Lower lobe of right lung (tissue), 2 donors: ENCODE measurements around the gene E2F7. TPM values are rescaled to one million over a fixed set of nuclear protein-coding genes. Genes with fewer than 3 reads are reported as not detected.

Source experiments
- ATAC-seq, 2 donors: fragments of 200-7000 bp; cut with Tn5 transposase; one replicate each; pipeline ENCODE4 v1.9.1; 2020 to 2022; ENCODE audit warnings: mild to moderate bottlenecking in 2 of 2, moderate library complexity in 2 of 2
- DNase-seq: peaks from one replicate; pipeline ENCODE4 v3.0.0-alpha.2; 2020
- H3K27ac ChIP-seq: fragments of 200-600 bp; one replicate; pipeline ENCODE4 v1.8.0; 2022
- H3K27me3 ChIP-seq: fragments of 200-600 bp; one replicate; pipeline ENCODE4 v1.8.0; 2022; ENCODE audit warnings: low read depth
- H3K36me3 ChIP-seq: fragments of 200-600 bp; one replicate; pipeline ENCODE4 v1.8.0; 2022; ENCODE audit warnings: mild to moderate bottlenecking
- H3K4me1 ChIP-seq: fragments of 200-600 bp; one replicate; pipeline ENCODE4 v1.8.0; 2022
- H3K4me3 ChIP-seq: fragments of 200-600 bp; one replicate; pipeline ENCODE4 v1.8.0; 2022; ENCODE audit warnings: mild to moderate bottlenecking
- H3K9me3 ChIP-seq: fragments of 200-600 bp; one replicate; pipeline ENCODE4 v1.8.0; 2022
- CTCF ChIP-seq: fragments of 200-600 bp; IDR thresholded peaks from one replicate; pipeline ENCODE4 v1.8.0; 2022; ENCODE audit warnings: antibody characterized with exemption, mild to moderate bottlenecking
- intact Hi-C: fragments of 100-400 bp; cut with DNase I; formaldehyde crosslinking; loops from one replicate; pipeline ENCODE4 v1.11.0; 2022
- total RNA-seq: library from RNA; stranded (reverse); fragmentation: NEBNext Ultra II Directional; extraction: Animal tissue kit (Norgen Biotek cat#: 25700); gene quantifications from one replicate; pipeline ENCODE4 v1.2.1, GENCODE V29; 2021
- donor health status: DM: no; HTN: yes; CAD: no; lungs with severe emphysema.

Gene E2F7
- total RNA-seq, 1 donor from 2014 or later, result 1.0 TPM

- intact Hi-C loops, result no loop called here
- ATAC-seq, result no peak
- Histone ChIP-seq H3K4me3 (no peak overlapping the region), H3K27me3 (no peaks in the 10 kb centered on the region), H3K4me1 (no peaks in the 10 kb centered on the region), H3K9me3 (no peaks in the 10 kb centered on the region), H3K27ac (no peak overlapping the region), H3K36me3 (no peaks in the 10 kb centered on the region)
- TF ChIP-seq CTCF, result no peak
- no peak for DNase-seq
Measured at GRCh38 chr12:77003246-77003645, 62.1 kb downstream of the E2F7 start.

- H3K4me1 ChIP-seq, result no peaks in the 10 kb centered on the region
- no peaks in the 10 kb centered on the region for H3K9me3 ChIP-seq
- intact Hi-C loops, result no loop called here
- ATAC-seq (no peak), DNase-seq (no peak)
- no peak overlapping the region for H3K27ac ChIP-seq
- H3K27me3 ChIP-seq, result no peaks in the 10 kb centered on the region
- TF ChIP-seq CTCF, result no peak
- no peak overlapping the region for H3K4me3 ChIP-seq
- H3K36me3 ChIP-seq, result no peaks in the 10 kb centered on the region
Measured at GRCh38 chr12:77002382-77002781, 63.0 kb downstream of the E2F7 start.

- DNase-seq (no peak), ATAC-seq (no peak)
- Histone ChIP-seq H3K27me3 (no peaks in the 10 kb centered on the region), H3K36me3 (no peaks in the 10 kb centered on the region), H3K27ac (no peak overlapping the region), H3K9me3 (no peaks in the 10 kb centered on the region), H3K4me1 (no peaks in the 10 kb centered on the region), H3K4me3 (no peak overlapping the region)
- intact Hi-C loops, result no loop called here
- TF ChIP-seq CTCF, result no peak
Measured at GRCh38 chr12:77001276-77001675, 64.1 kb downstream of the E2F7 start.

- Histone ChIP-seq H3K9me3 (no peaks in the 10 kb centered on the region), H3K27ac (no peak overlapping the region), H3K36me3 (no peaks in the 10 kb centered on the region), H3K27me3 (no peaks in the 10 kb centered on the region), H3K4me3 (no peak overlapping the region), H3K4me1 (no peaks in the 10 kb centered on the region)
- DNase-seq, result no peak
- intact Hi-C loops, result no loop called here
- no peak for TF ChIP-seq CTCF
- ATAC-seq, result no peak
Measured at GRCh38 chr12:76998908-76999556, 66.3 kb downstream of the E2F7 start.

- ATAC-seq, result no peak
- no peak for TF ChIP-seq CTCF
- DNase-seq, result no peak
- no peaks in the 10 kb centered on the region for H3K4me1 ChIP-seq
- H3K27ac ChIP-seq, result no peak overlapping the region
- no peaks in the 10 kb centered on the region for H3K27me3 ChIP-seq
- intact Hi-C loops, result no loop called here
- no peaks in the 10 kb centered on the region for H3K9me3 ChIP-seq
- no peak overlapping the region for H3K4me3 ChIP-seq
- H3K36me3 ChIP-seq, result no peaks in the 10 kb centered on the region
Measured at GRCh38 chr12:76998386-76998785, 67.0 kb downstream of the E2F7 start.
